PFSK-1 (cell line): Measurements from ENCODE around the gene TMEM53.

ENCODE experiments used
- POLR2AphosphoS5 ChIP-seq: IDR thresholded peaks from 2 replicates; pipeline ENCODE4 v1.6.1; 2012; ENCODE audit warnings: low read depth, mild to moderate bottlenecking, control low read depth, low read length, moderate library complexity
- REST ChIP-seq, 2 experiments: IDR thresholded peaks; 2 replicates each; pipeline versions ENCODE4 v1.6.1 to v1.8.0; 2011 to 2012; ENCODE audit warnings: low read depth in 2 of 2, low read length in 2 of 2, control low read depth in 1 of 2, inconsistent platforms in 1 of 2, mild to moderate bottlenecking in 1 of 2, moderate library complexity in 1 of 2; ENCODE audit not compliant: insufficient read depth in 1 of 2
- SIN3A ChIP-seq: IDR thresholded peaks from 2 replicates; pipeline ENCODE4 v1.6.1; 2012; ENCODE audit warnings: mild to moderate bottlenecking, low read length, moderate library complexity, borderline replicate concordance; ENCODE audit not compliant: insufficient read depth
- TAF1 ChIP-seq: IDR thresholded peaks from 2 replicates; pipeline ENCODE4 v1.6.1; 2012; ENCODE audit warnings: low read length, control low read depth, borderline replicate concordance; ENCODE audit not compliant: insufficient read depth

- TF ChIP-seq POLR2AphosphoS5 (no peak), REST (IDR thresholded peaks at IDR 0.05; ENCODE audit: insufficient read depth in 1 of 2, low read depth in 2 of 2, low read length in 2 of 2) (no peak), TAF1 (no peak), SIN3A (no peak)
These were observed 19.6 kb upstream of the TMEM53 start for GRCh38 chr1:44693900-44694299.
